Endothelial cell of umbilical vein (primary cell): ENCODE data around the gene CATSPER3.

Experiments
- FOS ChIP-seq: IDR thresholded peaks from 2 replicates; pipeline ENCODE4 v1.6.1; 2011; ENCODE audit warnings: mild to moderate bottlenecking, low read length, moderate library complexity, borderline replicate concordance; ENCODE audit not compliant: insufficient read depth
- POLR2AphosphoS5 ChIP-seq: IDR thresholded peaks from 2 replicates; pipeline ENCODE4 v1.6.1; 2012; ENCODE audit warnings: low read depth, mild to moderate bottlenecking, control low read depth, low read length, moderate library complexity; ENCODE audit not compliant: insufficient read depth
- TF ChIP-seq, protein P1 (sequence below): IDR thresholded peaks from 2 replicates; pipeline ENCODE4 v1.6.1; 2011; ENCODE audit not compliant: insufficient read depth, insufficient read length

DNA sequence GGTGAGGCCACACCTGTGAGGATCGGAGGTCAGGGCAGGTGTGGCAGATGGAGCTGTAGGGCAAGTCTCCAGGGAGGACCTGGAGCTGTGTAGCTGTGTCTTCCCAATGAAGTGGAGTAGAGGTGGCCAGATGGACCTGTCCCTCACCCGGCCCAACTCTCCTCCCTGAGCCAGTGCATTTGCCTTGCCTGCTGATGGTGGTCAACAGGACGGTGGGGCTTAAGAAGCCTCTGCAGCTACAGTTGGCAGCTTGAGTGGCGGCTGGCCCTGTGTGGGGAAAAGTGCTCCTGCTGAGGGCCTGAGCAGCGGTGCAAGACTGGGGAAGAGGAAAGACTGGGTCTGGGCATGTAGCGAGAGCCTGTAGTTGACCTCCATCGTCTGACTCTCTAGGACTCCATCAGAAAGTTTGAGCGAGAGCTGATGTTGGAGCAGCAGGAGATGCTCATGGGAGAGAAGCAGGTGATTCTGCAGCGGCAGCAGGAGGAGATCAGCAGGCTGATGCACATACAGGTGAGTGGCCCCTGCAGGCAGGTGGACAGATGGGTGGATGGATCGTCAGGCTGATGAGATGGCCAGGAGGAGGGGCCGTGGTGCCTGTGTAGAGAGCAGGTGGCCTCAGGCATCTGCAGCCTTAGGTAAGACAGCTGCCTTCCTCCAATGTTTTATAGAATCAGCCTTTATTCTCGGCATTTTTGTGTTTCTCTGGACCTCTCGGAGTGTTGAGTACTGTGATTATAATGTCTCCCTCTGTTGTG, 41.5 kb downstream of the CATSPER3 start:
- TF ChIP-seq, protein P1, sequence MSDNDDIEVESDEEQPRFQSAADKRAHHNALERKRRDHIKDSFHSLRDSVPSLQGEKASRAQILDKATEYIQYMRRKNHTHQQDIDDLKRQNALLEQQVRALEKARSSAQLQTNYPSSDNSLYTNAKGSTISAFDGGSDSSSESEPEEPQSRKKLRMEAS = no peak
- no peak for TF ChIP-seq FOS
- no peak for TF ChIP-seq POLR2AphosphoS5
